Nephron (organoid): ENCODE results near the gene DNAL1.

ENCODE experiments used
- H3K27ac Mint-ChIP-seq, 3 experiments: 2 replicates each; pipeline ENCODE4 v1.8.0; 2020; ENCODE audit warnings: mixed read lengths in 3 of 3, mild to moderate bottlenecking in 2 of 3, moderate library complexity in 1 of 3
- H3K27me3 Mint-ChIP-seq: 2 replicates; pipeline ENCODE4 v1.8.0; 2021; ENCODE audit warnings: low read depth, mild to moderate bottlenecking, moderate library complexity, mixed read lengths
- H3K36me3 Mint-ChIP-seq: 2 replicates; pipeline ENCODE4 v1.8.0; 2020; ENCODE audit warnings: low read depth, mixed read lengths
- H3K4me1 Mint-ChIP-seq: 2 replicates; pipeline ENCODE4 v1.8.0; 2020; ENCODE audit warnings: mixed read lengths
- H3K4me3 Mint-ChIP-seq, 3 experiments: 2 replicates each; pipeline ENCODE4 v1.8.0; 2020; ENCODE audit warnings: mild to moderate bottlenecking in 3 of 3, mixed read lengths in 3 of 3, moderate library complexity in 2 of 3
- H3K9me3 Mint-ChIP-seq: 2 replicates; pipeline ENCODE4 v1.8.0; 2020; ENCODE audit warnings: mixed read lengths
- CTCF ChIP-seq, 3 experiments: fragments of 200-600 bp; sonication (generic); IDR thresholded peaks; one replicate each; pipeline ENCODE4 v1.5.0; 2021; ENCODE audit warnings: antibody characterized with exemption in 3 of 3; ENCODE audit not compliant: unreplicated experiment in 3 of 3

Gene DNAL1

GRCh38 chr14:73728717-73729330 lies 84.0 kb downstream of the DNAL1 start:
- H3K27ac Mint-ChIP-seq = peak overlapping the region; percentile 35 to 87 (median 57)
- no peaks in the 10 kb centered on the region for H3K27me3 Mint-ChIP-seq
- peaks cover 38% of the 10 kb centered on the region for H3K4me1 Mint-ChIP-seq
- no peak overlapping the region for H3K4me3 Mint-ChIP-seq
- no peaks in the 10 kb centered on the region for H3K9me3 Mint-ChIP-seq
- H3K36me3 Mint-ChIP-seq = peaks cover 45% of the 10 kb centered on the region
- TF ChIP-seq CTCF (IDR thresholded peaks at IDR 0.05; ENCODE audit: unreplicated experiment in 3 of 3) = peak; percentile 81 to 95 (median 90)

GRCh38 chr14:73729556-73730265 lies 84.9 kb downstream of the DNAL1 start:
- TF ChIP-seq CTCF (IDR thresholded peaks at IDR 0.05; ENCODE audit: unreplicated experiment in 3 of 3) = no peak
- Mint-ChIP-seq H3K9me3 (no peaks in the 10 kb centered on the region), H3K36me3 (peaks cover 46% of the 10 kb centered on the region), H3K27ac (peak overlapping the region in 2 of 3 experiments; percentile 35 to 44), H3K4me1 (peaks cover 29% of the 10 kb centered on the region), H3K4me3 (no peak overlapping the region), H3K27me3 (no peaks in the 10 kb centered on the region)

- no peak for TF ChIP-seq CTCF (IDR thresholded peaks at IDR 0.05; ENCODE audit: unreplicated experiment in 3 of 3)
Measured at GRCh38 chr14:73731111-73731510, 86.3 kb downstream of the DNAL1 start.

GRCh38 chr14:73732006-73732405 lies 87.2 kb downstream of the DNAL1 start:
- no peaks in the 10 kb centered on the region for H3K27me3 Mint-ChIP-seq
- no peak overlapping the region for H3K27ac Mint-ChIP-seq
- no peaks in the 10 kb centered on the region for H3K9me3 Mint-ChIP-seq
- peaks cover 54% of the 10 kb centered on the region for H3K36me3 Mint-ChIP-seq
- H3K4me1 Mint-ChIP-seq = peaks cover 14% of the 10 kb centered on the region
- no peak overlapping the region for H3K4me3 Mint-ChIP-seq
- TF ChIP-seq CTCF (IDR thresholded peaks at IDR 0.05; ENCODE audit: unreplicated experiment in 3 of 3) = no peak

More at GRCh38 chr14:73731111-73731510, 86.3 kb downstream of the DNAL1 start:
- Mint-ChIP-seq H3K4me3 (no peak overlapping the region), H3K36me3 (peaks cover 48% of the 10 kb centered on the region), H3K27me3 (no peaks in the 10 kb centered on the region), H3K9me3 (no peaks in the 10 kb centered on the region), H3K27ac (no peak overlapping the region), H3K4me1 (peaks cover 18% of the 10 kb centered on the region)

- Mint-ChIP-seq H3K27me3 (no peaks in the 10 kb centered on the region), H3K4me3 (no peak overlapping the region), H3K9me3 (no peaks in the 10 kb centered on the region), H3K27ac (no peak overlapping the region), H3K36me3 (peaks cover 29% of the 10 kb centered on the region), H3K4me1 (peaks cover 19% of the 10 kb centered on the region)
- TF ChIP-seq CTCF (IDR thresholded peaks at IDR 0.05; ENCODE audit: unreplicated experiment in 3 of 3) = no peak
Measured at GRCh38 chr14:73736842-73737241, 92.1 kb downstream of the DNAL1 start.
